ENCODE measurements around the gene RAPSN. TPM values are rescaled to one million over a fixed set of nuclear protein-coding genes. Genes with fewer than 3 reads are reported as not detected.

RAPSN gene
- total and polyA plus RNA-seq, 2 experiments from 2014 or later = 0.17 to 0.23 TPM

DNA sequence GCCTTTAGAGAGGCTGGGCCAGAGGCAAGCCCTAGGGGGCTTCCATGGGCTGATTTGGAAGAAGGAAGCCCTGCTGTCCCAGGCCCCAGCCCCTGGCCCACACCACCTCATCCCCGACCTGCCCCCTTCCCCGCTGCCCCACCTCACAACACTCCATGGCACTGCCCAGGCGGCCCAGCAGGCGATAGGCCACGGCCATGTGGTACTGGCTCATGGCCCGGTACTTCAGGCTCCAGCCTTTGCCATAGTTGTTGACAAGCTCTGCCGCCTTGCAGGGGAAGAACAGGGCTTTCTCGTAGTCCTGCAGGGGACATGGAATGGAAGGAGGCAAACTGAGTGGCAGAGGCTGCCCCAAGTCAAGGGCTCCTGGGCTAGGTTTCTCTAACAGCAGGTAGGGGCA, 6.4 kb downstream of the RAPSN start (continued):
- TF ChIP-seq, protein P1, sequence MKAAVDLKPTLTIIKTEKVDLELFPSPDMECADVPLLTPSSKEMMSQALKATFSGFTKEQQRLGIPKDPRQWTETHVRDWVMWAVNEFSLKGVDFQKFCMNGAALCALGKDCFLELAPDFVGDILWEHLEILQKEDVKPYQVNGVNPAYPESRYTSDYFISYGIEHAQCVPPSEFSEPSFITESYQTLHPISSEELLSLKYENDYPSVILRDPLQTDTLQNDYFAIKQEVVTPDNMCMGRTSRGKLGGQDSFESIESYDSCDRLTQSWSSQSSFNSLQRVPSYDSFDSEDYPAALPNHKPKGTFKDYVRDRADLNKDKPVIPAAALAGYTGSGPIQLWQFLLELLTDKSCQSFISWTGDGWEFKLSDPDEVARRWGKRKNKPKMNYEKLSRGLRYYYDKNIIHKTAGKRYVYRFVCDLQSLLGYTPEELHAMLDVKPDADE (IDR thresholded peaks at IDR 0.05) = no peak
- TF ChIP-seq ZNF114 (CRISPR knock-in tag; IDR thresholded peaks at IDR 0.05) (no peak), EZH2 (IDR thresholded peaks at IDR 0.05; ENCODE audit: low read depth, unreplicated experiment) (no peak)
- TF ChIP-seq, protein P2, sequence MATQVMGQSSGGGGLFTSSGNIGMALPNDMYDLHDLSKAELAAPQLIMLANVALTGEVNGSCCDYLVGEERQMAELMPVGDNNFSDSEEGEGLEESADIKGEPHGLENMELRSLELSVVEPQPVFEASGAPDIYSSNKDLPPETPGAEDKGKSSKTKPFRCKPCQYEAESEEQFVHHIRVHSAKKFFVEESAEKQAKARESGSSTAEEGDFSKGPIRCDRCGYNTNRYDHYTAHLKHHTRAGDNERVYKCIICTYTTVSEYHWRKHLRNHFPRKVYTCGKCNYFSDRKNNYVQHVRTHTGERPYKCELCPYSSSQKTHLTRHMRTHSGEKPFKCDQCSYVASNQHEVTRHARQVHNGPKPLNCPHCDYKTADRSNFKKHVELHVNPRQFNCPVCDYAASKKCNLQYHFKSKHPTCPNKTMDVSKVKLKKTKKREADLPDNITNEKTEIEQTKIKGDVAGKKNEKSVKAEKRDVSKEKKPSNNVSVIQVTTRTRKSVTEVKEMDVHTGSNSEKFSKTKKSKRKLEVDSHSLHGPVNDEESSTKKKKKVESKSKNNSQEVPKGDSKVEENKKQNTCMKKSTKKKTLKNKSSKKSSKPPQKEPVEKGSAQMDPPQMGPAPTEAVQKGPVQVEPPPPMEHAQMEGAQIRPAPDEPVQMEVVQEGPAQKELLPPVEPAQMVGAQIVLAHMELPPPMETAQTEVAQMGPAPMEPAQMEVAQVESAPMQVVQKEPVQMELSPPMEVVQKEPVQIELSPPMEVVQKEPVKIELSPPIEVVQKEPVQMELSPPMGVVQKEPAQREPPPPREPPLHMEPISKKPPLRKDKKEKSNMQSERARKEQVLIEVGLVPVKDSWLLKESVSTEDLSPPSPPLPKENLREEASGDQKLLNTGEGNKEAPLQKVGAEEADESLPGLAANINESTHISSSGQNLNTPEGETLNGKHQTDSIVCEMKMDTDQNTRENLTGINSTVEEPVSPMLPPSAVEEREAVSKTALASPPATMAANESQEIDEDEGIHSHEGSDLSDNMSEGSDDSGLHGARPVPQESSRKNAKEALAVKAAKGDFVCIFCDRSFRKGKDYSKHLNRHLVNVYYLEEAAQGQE (IDR thresholded peaks at IDR 0.05; ENCODE audit: unreplicated experiment) = no peak
- TF ChIP-seq, protein P3, sequence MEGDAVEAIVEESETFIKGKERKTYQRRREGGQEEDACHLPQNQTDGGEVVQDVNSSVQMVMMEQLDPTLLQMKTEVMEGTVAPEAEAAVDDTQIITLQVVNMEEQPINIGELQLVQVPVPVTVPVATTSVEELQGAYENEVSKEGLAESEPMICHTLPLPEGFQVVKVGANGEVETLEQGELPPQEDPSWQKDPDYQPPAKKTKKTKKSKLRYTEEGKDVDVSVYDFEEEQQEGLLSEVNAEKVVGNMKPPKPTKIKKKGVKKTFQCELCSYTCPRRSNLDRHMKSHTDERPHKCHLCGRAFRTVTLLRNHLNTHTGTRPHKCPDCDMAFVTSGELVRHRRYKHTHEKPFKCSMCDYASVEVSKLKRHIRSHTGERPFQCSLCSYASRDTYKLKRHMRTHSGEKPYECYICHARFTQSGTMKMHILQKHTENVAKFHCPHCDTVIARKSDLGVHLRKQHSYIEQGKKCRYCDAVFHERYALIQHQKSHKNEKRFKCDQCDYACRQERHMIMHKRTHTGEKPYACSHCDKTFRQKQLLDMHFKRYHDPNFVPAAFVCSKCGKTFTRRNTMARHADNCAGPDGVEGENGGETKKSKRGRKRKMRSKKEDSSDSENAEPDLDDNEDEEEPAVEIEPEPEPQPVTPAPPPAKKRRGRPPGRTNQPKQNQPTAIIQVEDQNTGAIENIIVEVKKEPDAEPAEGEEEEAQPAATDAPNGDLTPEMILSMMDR (conservative IDR thresholded peaks at IDR 0.05; ENCODE audit: low read depth in 2 of 2) = no peak

DNA sequence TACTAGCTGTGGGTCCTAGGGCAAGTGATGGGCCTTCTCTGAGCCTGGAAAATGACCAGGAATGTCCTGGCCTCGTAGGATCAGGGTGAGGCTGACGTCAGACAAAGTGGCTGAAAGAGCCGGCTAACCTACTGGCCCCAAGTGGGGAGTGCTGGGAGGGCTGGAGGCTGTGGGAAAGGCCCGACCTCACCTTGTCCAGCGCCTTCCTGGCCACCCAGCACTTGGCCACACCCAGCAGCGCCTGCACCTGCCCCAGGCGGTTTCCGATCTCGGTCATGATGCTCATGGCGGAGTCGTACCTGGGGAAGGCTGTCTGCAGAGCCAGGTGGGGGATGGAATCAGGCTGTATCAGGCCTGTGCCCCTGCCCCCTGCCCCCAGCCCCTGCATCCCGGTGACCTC, 7.5 kb downstream of the RAPSN start:
- Histone ChIP-seq H3K4me1 (ENCODE audit: insufficient read depth) (no peaks in the 10 kb centered on the region), H3K27me3 (ENCODE audit: insufficient read depth) (no peaks in the 10 kb centered on the region), H3K4me2 (no peak overlapping the region), H3K9me2 (ENCODE audit: insufficient read depth) (no peaks in the 10 kb centered on the region), H2AFZ (no peak overlapping the region), H3K4me3 (no peak overlapping the region), H3K36me3 (ENCODE audit: insufficient read depth) (no peaks in the 10 kb centered on the region), H3F3A (replicated peaks; ENCODE audit: low read depth) (no peaks in the 10 kb centered on the region), H4K20me1 (replicated peaks; ENCODE audit: insufficient read depth) (no peaks in the 10 kb centered on the region), H3K79me2 (replicated peaks; ENCODE audit: insufficient read depth) (no peaks in the 10 kb centered on the region), H3K27ac (ENCODE audit: low read depth) (no peak overlapping the region)
- no peaks in the 10 kb centered on the region for H3K4me1 Mint-ChIP-seq
- no peak overlapping the region for H3K4me3 Mint-ChIP-seq
- H3K27me3 Mint-ChIP-seq (ENCODE audit: insufficient read depth, low read depth, poor library complexity) = no peaks in the 10 kb centered on the region
- DNase-seq (ENCODE audit: low spot score) (no peak), ATAC-seq (no peak)
- H3K9me3 Mint-ChIP-seq = no peaks in the 10 kb centered on the region
- H3K27ac Mint-ChIP-seq = no peak overlapping the region
- no peaks in the 10 kb centered on the region for H3K36me3 Mint-ChIP-seq (ENCODE audit: low read depth)
- TF ChIP-seq, protein P3 (conservative IDR thresholded peaks at IDR 0.05; ENCODE audit: low read depth in 2 of 2) = no peak
- TF ChIP-seq ZNF331 (CRISPR knock-in tag; IDR thresholded peaks at IDR 0.05; ENCODE audit: low read depth) (no peak), EZH2phosphoT487 (IDR thresholded peaks at IDR 0.05; ENCODE audit: unreplicated experiment) (no peak), CREB1 (CRISPR knock-in tag; IDR thresholded peaks at IDR 0.05; ENCODE audit: low read depth) (no peak), JUNB (IDR thresholded peaks at IDR 0.05; ENCODE audit: unreplicated experiment) (no peak)
- TF ChIP-seq, protein P2 (IDR thresholded peaks at IDR 0.05; ENCODE audit: unreplicated experiment) = no peak
- TF ChIP-seq, protein P1 (IDR thresholded peaks at IDR 0.05) = no peak
